ENCODE measurements around the gene FAIM2.
"Not testable (repeated sequence)": the region's sequence is repeated elsewhere in the genome, so short reads cannot be mapped to it uniquely, and the experiment has no call there.

FAIM2 gene

GRCh38 chr12:49878021-49878420, 25.7 kb downstream of the FAIM2 start:
- no peak for DNase-seq (ENCODE audit: low spot score)

GRCh38 chr12:49877066-49877465, 26.6 kb downstream of the FAIM2 start:
- DNase-seq (ENCODE audit: low spot score), result no peak

GRCh38 chr12:49876070-49876469, 27.6 kb downstream of the FAIM2 start:
- DNase-seq (ENCODE audit: low spot score), result no peak

GRCh38 chr12:49875115-49875720, 28.5 kb downstream of the FAIM2 start:
- DNase-seq (ENCODE audit: low spot score), result no peak

GRCh38 chr12:49874142-49874897, 29.4 kb downstream of the FAIM2 start:
- no peak for DNase-seq (ENCODE audit: low spot score)

GRCh38 chr12:49873361-49873934, 30.3 kb downstream of the FAIM2 start:
- DNase-seq (ENCODE audit: low spot score), result no peak

- no peak for DNase-seq (ENCODE audit: low spot score)
Observed at GRCh38 chr12:49872781-49873181, 30.9 kb downstream of the FAIM2 start.

GRCh38 chr12:49872381-49872780, 31.3 kb downstream of the FAIM2 start:
- DNase-seq (ENCODE audit: low spot score), result no peak

GRCh38 chr12:49871811-49872251, 31.9 kb downstream of the FAIM2 start:
- DNase-seq (ENCODE audit: low spot score), result not testable (repeated sequence)

- no peak for DNase-seq (ENCODE audit: low spot score)
Observed at GRCh38 chr12:49871263-49871561, 32.5 kb downstream of the FAIM2 start.

GRCh38 chr12:49870501-49871262, 33.0 kb downstream of the FAIM2 start:
- DNase-seq (ENCODE audit: low spot score), result no peak

- no peak for DNase-seq (ENCODE audit: low spot score)
Observed at GRCh38 chr12:49869816-49870500, 33.7 kb downstream of the FAIM2 start.

- no peak for DNase-seq (ENCODE audit: low spot score)
Observed at GRCh38 chr12:49868952-49869815, 34.5 kb downstream of the FAIM2 start.

GRCh38 chr12:49868449-49868848, 35.3 kb downstream of the FAIM2 start:
- no peak for DNase-seq (ENCODE audit: low spot score)

- DNase-seq (ENCODE audit: low spot score), result no peak
Observed at GRCh38 chr12:49867570-49868341, 35.9 kb downstream of the FAIM2 start.

GRCh38 chr12:49866859-49867569, 36.7 kb downstream of the FAIM2 start:
- DNase-seq (ENCODE audit: low spot score), result peak; percentile 79

- no peak for DNase-seq (ENCODE audit: low spot score)
Observed at GRCh38 chr12:49865782-49866135, 37.9 kb downstream of the FAIM2 start.

- no peak for DNase-seq (ENCODE audit: low spot score)
Observed at GRCh38 chr12:49865109-49865781, 38.5 kb downstream of the FAIM2 start.

GRCh38 chr12:49864798-49865090, 39.0 kb downstream of the FAIM2 start:
- no peak for DNase-seq (ENCODE audit: low spot score)

Data from COLO829 (cell line).